PFSK-1 (cell line): ENCODE data around the gene EXD2.

Experiments used
- FOXP2 ChIP-seq: optimal IDR thresholded peaks from 2 replicates; pipeline ENCODE3; 2011; ENCODE audit warnings: borderline replicate concordance, control low read depth, inconsistent platforms; ENCODE audit not compliant: insufficient read depth; ENCODE audit errors: extremely low read length, extremely low read depth
- POLR2AphosphoS5 ChIP-seq: IDR thresholded peaks from 2 replicates; pipeline ENCODE4 v1.6.1; 2012; ENCODE audit warnings: low read depth, mild to moderate bottlenecking, control low read depth, low read length, moderate library complexity
- REST ChIP-seq, 2 experiments: IDR thresholded peaks; 2 replicates each; pipeline versions ENCODE4 v1.6.1 to v1.8.0; 2011 to 2012; ENCODE audit warnings: low read depth in 2 of 2, low read length in 2 of 2, control low read depth in 1 of 2, inconsistent platforms in 1 of 2, mild to moderate bottlenecking in 1 of 2, moderate library complexity in 1 of 2; ENCODE audit not compliant: insufficient read depth in 1 of 2
- SIN3A ChIP-seq: IDR thresholded peaks from 2 replicates; pipeline ENCODE4 v1.6.1; 2012; ENCODE audit warnings: mild to moderate bottlenecking, low read length, moderate library complexity, borderline replicate concordance; ENCODE audit not compliant: insufficient read depth
- TAF1 ChIP-seq: IDR thresholded peaks from 2 replicates; pipeline ENCODE4 v1.6.1; 2012; ENCODE audit warnings: low read length, control low read depth, borderline replicate concordance; ENCODE audit not compliant: insufficient read depth

GRCh38 chr14:69190191-69190590, 1.1 kb upstream of the EXD2 start:
- no peak for TF ChIP-seq TAF1
- TF ChIP-seq POLR2AphosphoS5 = no peak
- TF ChIP-seq SIN3A = no peak
- TF ChIP-seq REST (IDR thresholded peaks at IDR 0.05; ENCODE audit: insufficient read depth in 1 of 2, low read depth in 2 of 2, low read length in 2 of 2) = no peak
- no peak for TF ChIP-seq FOXP2
